ENCODE results near the gene COQ10B.
"Not testable (repeated sequence)": the region's sequence is repeated elsewhere in the genome, so short reads cannot be mapped to it uniquely, and the experiment has no call there.

The COQ10B gene

GRCh38 chr2:197453123-197453913 lies at the start of gene COQ10B:
Gene COQ10B (plus strand): TSS chr2:197453552. CDS start chr2:197453561, 9 bp downstream.
- DNase-seq (ENCODE audit: low spot score) = peak; percentile 100

GRCh38 chr2:197405582-197405981 lies 47.8 kb upstream of the COQ10B start:
- DNase-seq (ENCODE audit: low spot score) = no peak

DNA sequence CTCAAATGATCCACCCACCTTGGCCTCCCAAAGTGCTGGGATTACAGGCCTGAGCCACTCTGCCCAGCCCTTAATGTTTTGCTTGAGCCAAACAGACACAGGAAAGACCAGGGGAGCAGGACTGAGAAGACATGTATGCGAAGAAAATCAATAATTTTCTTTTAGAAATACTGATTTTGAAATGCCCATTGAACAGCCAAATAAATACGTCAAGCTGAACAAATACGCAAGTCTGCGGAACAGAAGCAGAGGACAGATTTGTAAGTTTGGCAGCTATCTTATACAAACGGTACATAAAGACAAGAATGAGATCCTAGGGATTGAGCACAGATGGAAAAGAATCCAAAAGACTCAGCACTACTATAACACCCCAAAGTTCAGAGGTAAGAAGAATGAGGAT lies 39.3 kb upstream of the COQ10B start:
- no peak for DNase-seq (ENCODE audit: low spot score)

DNA sequence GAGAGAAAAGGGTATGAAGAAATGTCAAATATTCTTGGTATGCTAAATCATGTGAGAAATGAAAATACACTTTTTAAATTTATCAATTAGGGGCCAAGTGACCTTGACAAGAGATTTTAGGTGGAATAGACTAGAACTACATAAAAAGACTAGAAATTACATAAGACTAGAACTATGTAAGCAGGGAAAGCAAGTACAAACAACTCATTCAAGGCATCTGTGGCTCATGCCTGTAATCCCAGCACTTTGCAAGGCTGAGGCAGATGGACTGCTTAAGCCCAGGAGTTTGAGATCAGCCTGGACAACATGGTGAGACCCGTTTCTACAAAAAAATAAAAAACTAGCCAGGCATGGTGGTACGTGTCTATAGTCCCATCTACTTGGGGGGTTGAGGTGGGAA lies 38.8 kb upstream of the COQ10B start:
- no peak for DNase-seq (ENCODE audit: low spot score)

DNA sequence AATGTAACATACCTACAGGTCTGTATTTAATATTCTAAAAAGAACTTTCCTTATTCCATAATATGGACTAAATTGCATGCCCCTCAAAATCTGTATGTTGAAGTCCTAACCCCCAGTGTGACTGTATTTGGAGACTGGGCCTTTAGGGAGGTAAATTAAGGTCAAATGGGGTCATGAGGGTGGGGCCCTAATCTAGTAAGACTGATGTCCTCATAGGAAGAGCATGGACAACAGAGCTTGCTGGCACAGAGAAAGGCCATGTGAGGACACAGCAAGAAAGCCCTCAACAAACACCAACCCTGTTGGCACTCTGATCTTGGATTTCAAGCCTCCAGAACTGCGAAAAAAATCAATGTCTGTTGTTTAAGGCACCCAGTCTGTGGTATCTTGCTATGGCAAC lies 37.1 kb upstream of the COQ10B start:
- DNase-seq (ENCODE audit: low spot score) = no peak

GRCh38 chr2:197419438-197419837 lies 33.9 kb upstream of the COQ10B start:
- no peak for DNase-seq (ENCODE audit: low spot score)

- no peak for DNase-seq (ENCODE audit: low spot score)
These were observed 30.0 kb upstream of the COQ10B start for GRCh38 chr2:197423307-197423706.

- no peak for DNase-seq (ENCODE audit: low spot score)
These were observed 27.8 kb upstream of the COQ10B start for GRCh38 chr2:197425550-197425949.

DNA sequence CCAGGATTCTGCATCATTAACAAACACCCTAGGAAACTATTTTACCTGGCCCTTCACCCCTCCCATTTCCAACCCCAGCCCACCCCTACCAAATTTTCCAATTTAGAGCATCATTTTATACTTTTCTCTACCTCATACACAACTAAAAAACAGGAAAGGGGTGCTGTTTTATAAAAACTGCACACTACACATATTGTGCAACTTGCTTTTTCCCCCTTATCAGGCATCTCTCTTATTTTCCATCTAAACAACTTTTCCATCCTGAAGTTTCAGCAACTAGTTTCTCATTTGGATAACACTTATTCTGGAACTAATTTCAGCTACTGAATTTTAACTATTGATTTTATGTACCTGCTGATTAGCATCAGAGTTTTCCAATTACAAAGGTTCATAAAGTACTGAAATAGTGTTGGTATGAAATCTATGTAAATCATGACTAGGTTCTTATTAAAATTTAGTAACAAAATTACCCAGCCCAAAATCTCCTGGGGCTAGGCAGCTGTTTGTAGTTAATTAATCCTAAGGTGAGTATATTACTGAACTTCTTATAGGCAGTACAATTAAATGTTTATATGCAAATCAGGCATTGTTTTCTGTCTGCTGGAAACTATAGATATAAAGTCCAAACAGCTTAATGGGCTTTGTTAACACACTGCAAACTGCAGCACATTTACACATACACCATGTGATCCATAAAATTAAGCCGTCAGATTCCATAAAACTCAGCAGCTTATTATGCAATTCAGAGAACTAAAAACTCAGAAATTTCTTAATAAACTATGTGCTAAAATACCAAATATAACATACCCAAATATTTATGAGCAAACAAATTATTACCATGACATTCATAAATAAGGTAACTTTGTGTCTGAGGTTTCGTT lies 26.4 kb upstream of the COQ10B start:
- no peak for DNase-seq (ENCODE audit: low spot score)

GRCh38 chr2:197427986-197428385 lies 25.4 kb upstream of the COQ10B start:
- no peak for DNase-seq (ENCODE audit: low spot score)

DNA sequence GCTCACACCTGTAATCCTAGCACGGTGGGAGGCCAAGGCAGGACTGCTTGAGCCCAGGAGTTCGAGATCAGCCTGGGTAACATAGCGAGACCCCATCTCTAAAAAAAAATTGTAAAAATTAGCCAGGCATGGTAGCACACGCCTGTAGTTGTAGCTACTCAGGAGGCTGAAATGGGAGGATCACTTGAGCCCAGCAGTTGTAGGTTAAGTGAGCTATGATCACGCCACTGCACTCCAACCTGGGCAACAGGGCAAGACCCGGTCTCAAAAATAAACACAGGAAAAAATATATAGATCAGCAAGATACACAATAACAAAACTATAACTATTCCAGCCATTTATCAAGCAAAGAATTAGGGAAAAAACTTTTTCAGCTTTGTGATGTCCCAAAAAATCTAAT lies 21.5 kb upstream of the COQ10B start:
- no peak for DNase-seq (ENCODE audit: low spot score)

DNA sequence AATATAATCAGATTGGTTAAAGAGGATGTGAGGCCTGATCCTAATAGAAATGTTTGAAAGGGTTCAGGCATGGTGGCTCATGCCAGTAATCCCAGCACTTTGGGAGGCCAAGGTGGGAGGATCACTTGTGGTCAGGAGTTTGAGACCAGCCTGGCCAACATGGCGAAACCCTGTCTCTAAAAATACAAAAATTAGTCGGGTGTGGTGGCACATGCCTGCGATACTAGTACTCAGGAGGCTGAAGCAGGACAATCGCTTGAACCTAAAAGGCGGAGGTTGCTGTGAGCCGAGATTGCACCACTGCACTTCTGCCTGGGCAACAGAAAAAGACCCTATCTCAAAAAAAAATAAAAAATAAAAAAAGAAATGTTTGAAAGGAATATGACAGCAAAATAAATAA lies 20.8 kb upstream of the COQ10B start:
- not testable (repeated sequence) for DNase-seq (ENCODE audit: low spot score)

DNA sequence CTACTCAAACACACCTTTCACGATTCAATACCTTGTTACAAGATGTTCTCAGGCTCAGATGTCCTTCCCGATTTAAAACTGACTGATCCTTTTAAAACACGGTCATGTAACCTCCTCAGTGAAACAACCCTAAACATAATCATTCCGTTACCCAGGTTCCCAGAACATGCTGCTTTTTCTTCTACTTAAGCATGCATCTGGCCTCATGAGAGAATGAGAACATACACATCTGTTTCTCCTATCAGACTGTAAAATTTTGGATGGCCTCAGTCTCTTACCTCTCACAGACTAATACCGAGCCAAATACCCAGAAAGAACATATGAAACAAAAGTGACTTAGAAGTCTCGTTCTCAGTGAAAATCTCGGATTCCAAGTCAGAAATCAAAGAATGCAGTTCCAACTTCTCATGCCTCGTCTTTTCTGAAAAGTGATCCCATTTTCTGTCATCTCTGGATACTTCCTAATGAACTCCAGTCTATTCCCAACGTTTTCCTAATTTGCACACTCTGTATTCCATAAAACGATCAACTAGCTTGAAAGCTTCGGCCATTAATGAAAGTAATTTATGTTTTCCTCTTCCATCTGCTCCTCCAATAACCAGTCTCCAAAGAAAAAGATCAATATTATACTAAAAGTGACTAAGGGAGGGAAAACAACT lies 19.4 kb upstream of the COQ10B start:
- peak; percentile 31 for DNase-seq (ENCODE audit: low spot score)

DNA sequence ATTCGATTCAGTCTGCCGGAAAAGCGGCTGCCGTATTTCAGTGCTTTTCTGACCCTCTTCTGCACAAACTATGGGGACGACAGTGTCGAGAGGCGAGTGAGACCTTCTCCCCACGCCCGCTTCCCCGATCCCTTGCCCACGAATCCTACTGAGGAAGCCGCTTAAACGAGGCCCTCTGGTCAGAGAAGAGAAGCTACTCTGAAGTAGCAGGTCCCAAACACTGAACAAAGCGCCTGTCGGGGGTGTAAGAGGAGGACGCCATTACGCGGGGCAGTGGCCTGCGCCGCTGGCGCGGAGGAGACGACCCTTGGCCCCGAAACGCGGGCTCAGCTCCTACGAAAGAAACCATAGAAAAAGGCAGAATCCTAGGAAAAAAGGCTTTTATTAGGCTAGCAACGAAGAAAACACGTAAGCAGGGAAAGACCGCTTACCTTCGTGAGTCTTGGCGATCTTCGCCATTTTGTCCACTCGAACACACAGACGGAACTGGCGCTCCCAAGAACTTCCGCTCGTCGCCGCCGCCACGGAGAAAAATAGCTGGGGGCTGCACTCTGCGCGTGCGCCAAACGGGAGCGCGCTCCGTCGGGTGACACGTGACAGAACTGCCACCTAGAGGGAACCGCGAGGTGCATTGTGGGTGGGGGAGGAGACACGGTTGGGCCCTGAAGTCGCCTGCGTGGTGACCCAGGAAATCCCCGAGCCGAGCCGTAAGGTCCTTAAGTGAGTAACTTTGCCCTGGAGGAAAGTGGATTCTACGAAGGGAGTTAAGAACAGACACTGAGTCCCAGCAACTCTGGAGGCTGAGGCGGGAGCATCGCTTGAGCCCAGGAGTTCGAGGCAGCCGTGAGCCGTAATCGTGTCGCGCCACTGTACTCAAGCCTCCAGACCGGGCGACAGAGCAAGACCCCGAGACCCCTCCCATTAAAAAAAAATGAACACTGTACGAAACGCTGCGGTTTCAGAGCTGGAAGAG lies 18.5 kb upstream of the COQ10B start, which contains the start of gene SF3B1:
Gene SF3B1, minus strand, starts transcription at position 488 of the 973 bp plus-strand sequence. Its CDS starts 29 bp downstream, at position 459.
- peak; percentile 99 for DNase-seq (ENCODE audit: low spot score)

GRCh38 chr2:197435598-197436420 lies 17.5 kb upstream of the COQ10B start:
- no peak for DNase-seq (ENCODE audit: low spot score)

DNA sequence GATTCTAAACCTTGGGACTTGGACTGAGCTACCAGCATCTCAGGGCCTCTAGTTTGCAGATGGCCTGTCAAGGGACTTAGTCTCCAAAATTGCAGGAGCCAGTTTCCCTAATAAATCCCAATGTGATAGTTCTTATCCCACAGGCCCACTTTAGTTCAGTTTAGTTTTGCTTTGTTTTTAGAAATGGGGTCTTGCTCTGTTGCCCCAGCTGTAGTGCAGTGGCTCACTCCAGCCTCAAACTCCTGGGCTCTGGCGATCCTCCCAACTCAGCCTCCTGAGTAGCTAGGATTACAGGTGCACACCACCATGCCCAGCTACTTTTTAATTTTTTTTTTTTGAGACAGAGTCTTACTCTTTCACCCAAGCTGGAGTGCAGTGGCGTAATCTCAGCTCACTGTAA lies 16.0 kb upstream of the COQ10B start:
- no peak for DNase-seq (ENCODE audit: low spot score)

DNA sequence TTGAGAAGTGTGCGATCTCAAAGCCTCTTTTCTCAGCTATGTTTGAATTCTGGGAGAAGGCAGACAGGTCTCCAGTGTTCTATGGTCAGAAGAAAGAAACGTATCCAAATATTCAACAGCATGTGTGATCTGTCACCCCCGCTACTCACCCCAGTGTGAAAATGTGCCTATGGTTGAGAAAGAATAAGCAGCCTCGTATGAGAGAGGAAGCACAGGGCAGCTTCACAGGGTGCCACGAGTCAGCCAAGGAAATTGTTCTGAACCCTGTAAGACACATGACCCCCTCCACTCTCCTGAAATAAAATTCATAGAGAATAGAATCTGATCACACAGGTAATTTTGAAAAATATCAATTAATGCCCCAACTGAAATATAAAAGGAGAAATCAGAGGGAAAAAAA lies 10.5 kb upstream of the COQ10B start:
- DNase-seq (ENCODE audit: low spot score) = no peak

DNA sequence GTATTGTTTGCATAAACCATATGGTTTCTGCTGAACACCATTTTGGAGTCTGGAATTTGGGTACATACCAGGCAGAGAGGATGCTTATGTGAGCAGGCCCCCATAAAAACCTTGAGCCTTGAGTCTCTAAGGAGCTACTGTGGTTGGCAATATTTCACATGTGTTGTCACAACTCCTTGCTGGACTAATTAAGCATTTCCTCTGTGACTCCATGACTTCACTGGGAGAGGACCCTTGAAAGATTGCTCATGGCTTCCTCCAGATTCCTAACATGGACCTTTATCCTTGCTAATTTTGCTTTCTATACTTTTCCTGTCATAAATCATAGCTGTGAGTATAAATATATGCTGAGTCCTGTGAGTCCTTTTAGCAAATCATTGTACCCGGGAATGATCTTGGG lies 7.6 kb upstream of the COQ10B start:
- no peak for DNase-seq (ENCODE audit: low spot score)

DNA sequence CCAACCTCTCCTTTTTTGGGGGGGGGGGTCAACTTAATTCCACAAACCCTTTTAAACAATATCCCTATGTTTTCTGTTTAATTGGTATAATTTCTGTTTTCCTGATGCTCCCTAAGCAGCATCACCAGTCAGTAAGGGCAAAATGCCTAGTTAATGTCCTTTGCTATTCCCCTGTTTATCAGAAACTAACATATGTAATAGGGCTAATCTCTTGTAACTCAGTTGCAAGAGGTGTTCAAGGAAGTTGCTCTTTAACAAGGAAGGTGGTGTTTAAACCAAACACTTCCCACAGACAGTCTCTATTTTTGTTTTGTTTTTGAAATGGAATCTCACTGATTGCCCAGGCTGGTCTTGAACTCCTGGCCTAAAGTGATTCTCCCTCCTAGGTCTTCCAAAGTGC lies 6.5 kb upstream of the COQ10B start:
- no peak for DNase-seq (ENCODE audit: low spot score)

DNA sequence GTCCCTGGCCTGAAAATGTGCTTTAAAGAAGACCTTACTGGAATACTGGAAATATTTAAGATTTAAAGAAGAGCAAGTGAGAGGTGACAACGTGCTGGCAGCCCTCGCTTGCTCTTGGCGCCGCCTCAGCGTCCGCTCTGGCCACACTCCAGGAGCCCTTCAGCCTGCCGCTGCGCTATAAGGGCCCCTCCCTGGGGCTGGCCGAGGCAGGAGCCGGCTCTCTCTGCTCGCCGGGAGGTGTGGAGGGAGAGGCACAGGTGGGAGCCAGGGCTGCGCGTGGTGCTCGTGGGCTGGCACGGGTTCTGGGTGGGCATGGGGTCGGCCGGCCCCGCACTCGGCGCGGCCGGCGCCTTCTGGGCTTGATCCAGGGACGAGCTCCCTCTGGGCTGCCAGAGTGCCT lies 2.9 kb upstream of the COQ10B start:
- no peak for DNase-seq (ENCODE audit: low spot score)
